DLD1 (cell line): ENCODE results near the gene GOLGA2.

ENCODE experiments used
- in situ Hi-C: cut with HindIII; loops from 2 replicates; pipeline ENCODE4 v1.10.0; 2017; ENCODE audit warnings: low sequenced_read_pairs

GOLGA2 gene

DNA sequence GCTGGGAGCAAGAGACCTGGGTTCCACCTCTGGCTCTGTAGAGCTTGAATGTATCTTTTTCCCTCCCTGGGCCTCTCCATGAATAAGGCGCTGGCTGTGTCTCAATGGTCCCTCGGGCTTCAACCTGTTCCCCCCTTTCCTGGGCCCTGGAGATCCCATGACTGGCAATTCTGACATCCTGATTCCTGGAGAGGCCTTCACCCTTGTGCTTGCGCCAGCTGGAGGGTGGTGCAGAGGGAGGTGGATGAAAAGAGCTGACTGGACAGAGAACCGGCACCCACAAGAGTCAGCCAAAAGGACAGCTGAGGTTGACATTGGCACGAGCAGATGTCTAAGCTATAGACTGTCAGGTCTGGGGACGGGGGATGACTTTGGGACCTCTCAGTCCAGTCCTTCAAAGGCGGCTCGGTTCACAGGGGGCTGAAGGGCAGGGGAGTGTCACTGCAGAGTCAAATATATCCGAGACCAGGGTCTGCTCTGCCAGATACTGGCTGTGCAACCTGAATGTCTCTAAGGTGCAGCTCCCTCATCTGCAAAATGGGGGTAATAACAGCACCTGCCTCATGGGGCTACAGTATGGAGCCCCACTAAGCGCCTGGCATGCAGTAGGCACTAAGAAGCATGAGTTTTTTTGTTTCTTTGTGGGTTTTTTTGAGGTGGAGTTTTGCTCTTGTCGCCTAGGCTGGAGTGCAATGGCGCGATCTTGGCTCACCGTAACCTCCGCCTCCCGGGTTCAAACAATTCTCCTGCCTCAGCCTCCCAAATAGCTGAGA, 58.8 kb downstream of the GOLGA2 start:
- in situ Hi-C loops: no loop called here

DNA sequence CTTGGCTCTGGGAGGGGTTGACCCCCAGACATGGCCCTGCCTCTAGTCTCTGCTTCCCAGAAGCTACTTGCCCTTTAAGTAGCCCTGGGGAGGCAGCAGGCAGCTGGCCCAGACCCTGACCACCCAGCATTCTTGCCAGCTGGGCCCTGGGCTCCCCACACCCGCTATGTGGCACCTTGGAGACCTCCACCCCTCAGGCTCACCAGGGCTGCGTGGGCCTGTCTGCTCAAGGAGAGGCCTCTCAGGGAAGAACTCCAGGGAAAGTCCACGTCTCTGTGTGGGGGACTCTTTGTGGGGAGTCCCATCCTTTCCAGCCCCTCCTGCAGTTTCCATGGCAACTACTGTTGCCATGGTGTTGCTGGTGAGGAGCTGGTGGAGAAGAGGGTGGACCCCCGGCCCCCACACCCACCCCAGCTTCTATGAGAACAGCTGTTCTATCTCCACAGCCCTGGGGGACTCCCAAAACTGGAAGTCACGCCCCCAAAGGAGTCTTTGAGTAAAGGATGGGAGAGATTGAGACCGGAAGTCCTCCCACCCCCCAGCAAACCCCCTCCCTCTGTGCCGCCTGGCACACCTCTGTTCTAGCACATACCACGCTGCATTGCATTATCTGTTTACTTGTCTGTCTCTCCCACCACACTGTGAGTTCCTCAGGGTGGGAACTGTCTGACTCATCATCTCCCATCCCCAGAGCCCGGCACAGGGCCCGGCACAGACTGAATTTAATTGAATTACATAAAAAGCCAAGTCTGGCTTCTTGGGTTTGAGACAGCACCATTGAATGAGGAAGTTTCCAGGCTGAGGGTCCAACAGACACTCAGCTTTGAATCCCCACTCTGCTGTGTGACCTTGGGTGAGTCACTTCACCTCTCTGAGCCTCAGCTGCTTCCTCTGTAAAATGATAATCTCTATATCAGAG, 60.1 kb downstream of the GOLGA2 start:
- in situ Hi-C loops: no loop called here

DNA sequence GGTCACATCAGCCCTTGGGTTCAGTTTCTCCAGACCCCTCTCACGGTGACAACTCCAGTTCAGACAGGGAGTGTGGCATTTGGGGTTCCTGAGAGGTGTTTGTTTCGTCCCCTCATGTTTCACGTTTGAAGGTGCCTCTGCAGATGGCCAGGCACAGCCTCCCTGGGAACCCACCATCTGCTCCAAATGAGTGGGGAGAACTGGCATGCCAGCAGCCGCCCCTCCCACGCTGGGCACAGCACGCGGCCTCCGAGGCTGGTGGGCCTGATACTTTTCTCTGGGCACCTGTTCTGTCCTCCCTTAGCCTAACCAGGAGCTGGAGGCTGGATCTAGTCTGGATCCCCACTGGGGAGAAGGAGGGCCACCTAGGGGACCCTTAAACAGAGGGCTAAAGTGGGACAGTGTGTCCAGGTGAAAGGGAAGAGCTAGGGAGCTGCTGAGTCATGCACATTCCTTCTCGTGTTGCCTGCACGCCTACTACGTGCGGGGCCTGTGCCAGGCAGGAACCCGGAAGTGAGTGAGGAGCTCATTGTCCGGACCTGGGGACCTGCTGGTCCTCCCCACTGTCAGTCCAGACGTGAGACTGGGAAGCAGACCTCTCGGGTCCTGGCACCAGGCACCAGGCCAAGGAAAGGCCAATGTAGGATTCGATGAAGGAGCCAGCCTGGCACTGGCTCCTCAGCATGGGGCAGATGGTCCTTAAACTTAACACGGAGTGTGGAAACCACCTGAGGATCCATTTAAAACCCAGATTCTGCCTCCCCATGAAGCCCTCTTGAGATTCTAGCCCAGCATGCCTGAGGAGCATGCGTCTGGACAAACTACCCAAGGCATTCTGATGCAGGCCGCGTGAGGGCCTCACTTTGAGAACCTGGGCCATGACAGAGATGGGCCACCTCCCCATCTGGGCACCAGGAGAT, 61.0 kb downstream of the GOLGA2 start:
- in situ Hi-C loops: no loop called here

DNA sequence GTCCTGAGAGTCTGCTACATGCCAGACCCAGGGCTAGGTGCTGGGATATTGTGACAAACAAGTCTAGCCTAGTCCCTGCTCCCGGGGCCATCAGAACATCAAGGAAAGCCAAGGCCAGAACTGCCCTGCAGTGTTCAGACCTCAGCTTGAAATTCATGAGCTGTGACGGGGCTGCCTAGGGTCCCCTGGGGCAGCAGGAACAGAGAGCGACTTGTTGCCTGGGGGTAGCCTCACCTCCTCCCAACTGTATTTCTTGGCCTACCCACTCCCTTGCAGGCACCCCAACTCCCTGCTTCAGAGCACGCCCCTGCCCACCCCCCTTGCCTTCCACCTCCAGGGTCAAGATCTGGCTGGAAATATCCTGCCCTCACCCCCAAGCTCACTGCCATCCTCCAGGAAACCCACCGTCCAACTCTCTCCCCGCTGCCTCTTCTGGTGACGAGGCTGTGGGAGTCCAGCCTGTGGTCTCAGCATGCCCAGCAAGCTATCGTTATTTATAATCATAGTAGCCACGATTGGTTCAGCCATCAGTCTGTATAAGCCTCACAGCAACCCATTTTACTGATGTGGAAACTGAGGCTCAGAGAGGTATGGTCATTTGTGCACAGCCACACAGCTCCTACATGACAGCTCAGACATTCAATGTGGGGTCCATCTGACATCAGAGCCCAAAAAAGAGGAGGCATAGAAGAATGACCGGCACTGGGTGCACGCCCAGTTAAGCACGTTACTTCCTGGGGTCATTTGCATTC, 61.9 kb downstream of the GOLGA2 start:
- in situ Hi-C loops: no loop called here

DNA sequence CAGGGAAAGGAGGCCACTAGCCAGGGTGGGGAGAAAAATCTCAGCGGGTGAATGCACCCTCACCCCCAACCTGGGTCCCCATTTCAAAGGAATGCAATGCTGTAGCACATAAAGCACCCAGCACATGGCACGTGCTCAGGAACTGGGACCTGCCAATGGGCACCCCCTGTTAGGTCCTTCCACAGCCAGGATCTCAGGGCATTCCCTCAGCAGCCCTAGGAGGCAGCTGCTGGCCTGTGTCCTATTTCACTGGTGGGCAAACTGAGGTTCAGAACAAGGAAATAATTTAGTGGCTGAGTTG, 63.9 kb downstream of the GOLGA2 start:
- in situ Hi-C loops: no loop called here

DNA sequence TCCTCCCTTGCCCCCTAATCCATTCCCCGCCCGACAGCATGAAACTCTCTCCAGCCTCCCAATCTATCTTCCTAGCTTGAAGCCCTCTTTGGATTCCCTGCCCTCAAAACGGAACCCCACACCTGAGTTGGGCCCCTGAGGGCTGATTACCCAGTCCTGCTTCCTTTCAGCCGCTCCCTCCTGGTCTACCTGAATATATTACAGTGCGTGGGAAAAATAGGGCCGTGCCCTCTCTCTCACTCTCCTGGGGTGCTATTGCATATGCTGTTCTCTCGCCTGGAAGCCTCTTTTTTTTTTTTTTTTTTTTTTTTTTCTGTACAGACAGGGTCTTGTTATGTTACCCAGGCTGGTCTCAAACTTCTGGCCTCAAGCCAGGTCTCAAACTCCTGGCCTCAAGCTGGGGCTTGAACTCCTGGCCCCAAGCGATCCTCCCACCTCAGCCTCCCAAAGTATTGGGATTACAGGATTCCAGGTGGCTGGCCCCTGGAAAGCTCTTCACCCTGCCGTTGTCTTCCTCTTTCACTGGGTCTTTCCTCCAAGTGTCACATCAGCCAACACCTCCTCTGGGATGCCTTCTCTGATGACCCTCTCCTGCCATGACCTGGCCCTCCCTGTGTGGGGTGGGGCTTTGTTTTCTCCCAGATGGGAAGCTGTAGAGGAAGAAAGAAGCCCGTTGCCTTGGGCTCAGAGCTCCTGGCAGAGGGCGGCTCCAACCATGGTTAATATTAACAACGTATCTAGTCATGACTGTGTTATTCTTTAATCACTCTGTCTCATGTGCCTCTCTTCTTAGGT, 64.4 kb downstream of the GOLGA2 start:
- in situ Hi-C loops: no loop called here

DNA sequence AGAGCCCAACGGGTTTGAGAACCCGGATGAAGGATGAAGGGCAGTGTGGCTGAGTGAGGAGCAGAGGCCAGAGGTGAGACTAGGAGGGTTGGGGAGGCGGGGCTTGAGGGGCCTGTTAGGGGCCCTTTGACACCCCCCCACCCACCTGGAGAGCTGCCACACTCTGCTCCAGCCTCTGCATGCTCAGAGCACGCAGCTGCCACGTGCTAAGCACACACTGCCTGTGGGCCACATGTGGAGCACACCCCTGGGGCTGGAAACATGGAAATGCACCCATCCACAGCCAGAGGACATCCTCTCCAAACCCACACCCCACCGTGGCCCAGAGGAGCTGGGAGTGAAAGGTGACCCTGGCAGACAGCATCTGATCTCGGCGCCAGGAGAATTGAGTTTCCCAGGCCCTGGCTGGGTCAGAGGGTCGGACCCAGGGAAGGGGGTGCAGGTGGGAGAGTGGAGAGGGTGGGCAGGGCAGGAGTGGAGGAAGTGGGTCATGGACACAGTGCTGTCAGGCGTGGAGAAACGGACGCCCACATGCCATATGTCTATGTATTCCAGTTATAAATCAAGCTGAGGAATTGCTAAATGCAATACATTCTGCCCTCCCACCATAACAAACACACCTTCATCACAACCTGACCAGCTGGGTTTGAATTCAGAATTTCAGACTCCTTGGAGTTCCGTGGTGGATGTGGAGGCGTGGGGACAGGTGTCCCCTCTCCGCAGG, 66.7 kb downstream of the GOLGA2 start:
- in situ Hi-C loops: no loop called here

DNA sequence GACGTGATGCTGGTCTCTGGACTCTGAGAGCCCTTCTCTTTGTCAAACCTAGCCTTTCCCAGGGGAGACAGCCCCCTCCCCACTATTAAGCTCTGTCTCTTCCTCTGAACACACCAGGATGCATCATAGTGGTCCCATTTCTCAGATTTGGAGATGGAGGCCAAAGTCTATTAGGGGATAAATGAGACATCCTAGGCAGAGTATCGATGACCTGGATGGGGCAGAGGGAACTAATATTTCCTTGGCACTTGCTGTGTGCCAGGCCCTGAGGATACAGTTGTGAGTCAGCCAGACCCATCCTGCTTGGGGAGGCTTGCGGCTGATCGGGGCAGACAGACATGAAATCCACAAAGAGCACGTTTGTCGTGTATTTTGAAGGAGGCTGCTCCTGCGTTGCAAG, 67.4 kb downstream of the GOLGA2 start:
- in situ Hi-C loops: no loop called here

DNA sequence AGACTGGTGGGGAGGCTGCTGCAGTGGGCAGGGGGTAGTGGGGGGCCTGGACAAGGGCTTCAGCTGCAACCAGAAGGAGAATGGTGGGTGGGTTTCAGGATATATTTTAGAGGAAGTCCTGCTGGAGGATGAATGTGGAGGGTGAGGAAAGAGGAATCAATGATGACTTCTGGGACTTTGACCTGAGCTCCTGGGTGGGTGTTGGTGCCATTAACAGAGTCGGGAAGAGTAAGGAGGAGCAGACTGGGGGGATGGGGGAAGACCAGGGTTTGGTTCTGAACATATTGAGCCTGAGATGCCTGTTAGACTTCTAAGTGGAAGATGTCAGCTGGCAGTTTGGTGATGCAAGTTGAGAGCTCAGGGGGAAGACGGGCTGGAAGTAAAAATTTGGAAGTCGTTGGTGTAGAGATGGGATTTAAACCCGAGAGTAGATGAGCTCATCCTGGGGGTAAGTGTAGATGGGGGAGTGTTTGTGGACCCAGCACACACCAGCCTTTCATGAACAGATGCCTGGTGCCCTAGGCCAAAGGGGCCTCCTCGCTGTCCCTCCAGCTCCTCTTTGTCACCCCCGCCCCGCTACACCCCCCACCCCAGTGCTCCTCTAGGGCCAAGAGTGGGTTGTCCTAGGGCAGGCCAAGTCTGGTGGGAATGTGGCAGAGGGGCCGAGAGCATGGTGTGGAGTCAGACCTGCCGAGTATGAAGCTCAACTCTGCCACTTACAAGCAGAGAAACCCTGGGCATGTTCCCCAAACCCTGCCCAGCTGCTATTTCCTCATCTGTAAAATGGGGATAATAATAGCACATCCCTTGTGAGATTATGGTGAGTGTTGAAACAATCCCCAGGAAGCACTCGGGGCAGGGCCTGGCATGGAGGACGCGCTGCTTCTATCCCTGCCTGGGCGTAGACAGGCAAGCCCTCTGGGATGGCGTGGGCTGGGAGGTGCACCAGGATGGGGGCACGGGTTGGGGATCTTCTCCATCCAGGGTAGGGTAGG, 68.6 kb downstream of the GOLGA2 start:
- in situ Hi-C loops: no loop called here

DNA sequence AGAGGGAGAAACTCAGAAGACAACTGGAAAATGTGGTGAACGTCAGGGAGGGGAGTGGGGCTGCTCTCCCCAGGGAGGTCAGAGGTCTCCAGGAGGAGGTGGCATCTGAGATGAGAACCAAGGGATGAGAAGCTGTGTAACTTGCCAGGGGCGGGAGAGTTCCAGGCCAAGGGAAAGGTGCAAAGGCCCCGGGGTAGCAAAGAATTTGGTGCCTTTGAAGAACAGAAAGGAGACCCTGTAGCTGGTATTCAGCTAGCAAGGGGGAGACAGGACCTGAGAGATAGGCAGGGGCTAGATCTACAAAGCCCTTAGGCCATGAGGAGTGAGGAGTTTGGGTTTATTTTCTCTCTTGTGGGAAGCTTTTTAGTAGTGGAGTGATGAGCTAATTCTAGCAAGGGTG, 69.3 kb downstream of the GOLGA2 start:
- in situ Hi-C loops: no loop called here
